ENCODE results near the gene MPPE1. TPM values are rescaled to one million over a fixed set of nuclear protein-coding genes. Genes with fewer than 3 reads are reported as not detected.

The MPPE1 gene
- polyA plus RNA-seq, 1 experiment = 31.0 TPM

GRCh38 chr18:11883153-11883552 is 25.0 kb downstream of the MPPE1 start:
- TF ChIP-seq CTCF (IDR thresholded peaks at IDR 0.05; ENCODE audit: insufficient read depth, low read depth, low read length) = no peak
- POLR2A ChIA-PET = no interaction called here
- CTCF ChIA-PET = interaction anchor here (0.6 kb wide), 1 partner anchor 15 kb away, joined by 3 read pairs; no protein-coding TSS in a partner anchor

GRCh38 chr18:11882636-11883035 is 25.5 kb downstream of the MPPE1 start:
- no peak overlapping the region for H3K4me3 ChIP-seq (ENCODE audit: low read depth, low read length)
- no peaks in the 10 kb centered on the region for H3K27me3 ChIP-seq (ENCODE audit: control insufficient read depth, insufficient read depth, low read length)
- ChIA-PET POLR2A (no interaction called here), CTCF (interaction anchor here (0.6 to 1.2 kb wide), 2 partner anchors 11 to 16 kb away, joined by 3 read pairs; no protein-coding TSS in a partner anchor)
- H3K36me3 ChIP-seq (ENCODE audit: control insufficient read depth, insufficient read depth, low read length) = peaks cover 13% of the 10 kb centered on the region; the same call in 1 of the 2 replicates
- no peak for TF ChIP-seq CTCF (IDR thresholded peaks at IDR 0.05; ENCODE audit: insufficient read depth, low read depth, low read length)
- no peak for DNase-seq (ENCODE audit: low read depth)

More at GRCh38 chr18:11883153-11883552, 25.0 kb downstream of the MPPE1 start:
- no peak overlapping the region for H3K4me3 ChIP-seq (ENCODE audit: low read depth, low read length)
- no peak for DNase-seq (ENCODE audit: low read depth)
- H3K36me3 ChIP-seq (ENCODE audit: control insufficient read depth, insufficient read depth, low read length) = peaks cover 13% of the 10 kb centered on the region; the same call in 1 of the 2 replicates
- no peaks in the 10 kb centered on the region for H3K27me3 ChIP-seq (ENCODE audit: control insufficient read depth, insufficient read depth, low read length)

- no peak for TF ChIP-seq CTCF (IDR thresholded peaks at IDR 0.05; ENCODE audit: insufficient read depth, low read depth, low read length)
- Histone ChIP-seq H3K36me3 (ENCODE audit: control insufficient read depth, insufficient read depth, low read length) (peaks cover 7% of the 10 kb centered on the region; the same call in 1 of the 2 replicates), H3K4me3 (ENCODE audit: low read depth, low read length) (no peak overlapping the region), H3K27me3 (ENCODE audit: control insufficient read depth, insufficient read depth, low read length) (no peaks in the 10 kb centered on the region)
- ChIA-PET CTCF (no interaction called here), POLR2A (no interaction called here)
- DNase-seq (ENCODE audit: low read depth) = no peak
These were observed 27.4 kb downstream of the MPPE1 start for GRCh38 chr18:11880586-11881304.

- H3K36me3 ChIP-seq (ENCODE audit: control insufficient read depth, insufficient read depth, low read length) = 0 out of 2 replicates have a peak, but pooled peaks cover 1% of the 10 kb centered on the region
- no peak overlapping the region for H3K4me3 ChIP-seq (ENCODE audit: low read depth, low read length)
- POLR2A ChIA-PET = no interaction called here
- no peak for DNase-seq (ENCODE audit: low read depth)
- H3K27me3 ChIP-seq (ENCODE audit: control insufficient read depth, insufficient read depth, low read length) = no peaks in the 10 kb centered on the region
- TF ChIP-seq CTCF (IDR thresholded peaks at IDR 0.05; ENCODE audit: insufficient read depth, low read depth, low read length) = no peak
- CTCF ChIA-PET = no interaction called here
These were observed 30.5 kb downstream of the MPPE1 start for GRCh38 chr18:11877497-11878135.

- Histone ChIP-seq H3K27me3 (ENCODE audit: control insufficient read depth, insufficient read depth, low read length) (no peaks in the 10 kb centered on the region), H3K36me3 (ENCODE audit: control insufficient read depth, insufficient read depth, low read length) (no peaks in the 10 kb centered on the region), H3K4me3 (ENCODE audit: low read depth, low read length) (no peak overlapping the region)
- ChIA-PET CTCF (interaction anchor here (1.1 to 1.2 kb wide), 2 partner anchors 140 to 142 kb away, joined by 3 to 5 read pairs; no protein-coding TSS in a partner anchor), POLR2A (no interaction called here)
- no peak for DNase-seq (ENCODE audit: low read depth)
- no peak for TF ChIP-seq CTCF (IDR thresholded peaks at IDR 0.05; ENCODE audit: insufficient read depth, low read depth, low read length)
These were observed 33.4 kb downstream of the MPPE1 start for GRCh38 chr18:11874676-11875075.
